Kidney epithelial cell (primary cell): ENCODE results near the gene COMMD10. TPM values are rescaled to one million over a fixed set of nuclear protein-coding genes. Genes with fewer than 3 reads are reported as not detected.

ENCODE experiments used
- DNase-seq: peaks from one replicate; pipeline ENCODE4 v3.0.0-alpha.2; 2010; ENCODE audit warnings: low read depth
- H3K27me3 ChIP-seq: 2 replicates; pipeline ENCODE4 v1.6.0; 2011; ENCODE audit warnings: low read length; ENCODE audit not compliant: control insufficient read depth, insufficient read depth
- H3K36me3 ChIP-seq: 2 replicates; pipeline ENCODE4 v1.5.1; 2011; ENCODE audit warnings: low read length; ENCODE audit not compliant: control insufficient read depth, insufficient read depth
- H3K4me3 ChIP-seq: 2 replicates; pipeline ENCODE4 v1.5.1; 2011; ENCODE audit warnings: low read depth, mild to moderate bottlenecking, control low read depth, low read length
- total RNA-seq: library from RNA; depleted of rRNA; stranded (reverse); fragments of >200 nt; gene quantifications from 2 replicates; pipeline ENCODE4 v1.2.3, GENCODE V29; 2015
- TF ChIP-seq, protein P1 (sequence below): IDR thresholded peaks from 2 replicates; pipeline ENCODE4 v1.5.1; 2011; ENCODE audit warnings: mild to moderate bottlenecking, moderate library complexity, low read length, control low read depth, inconsistent platforms; ENCODE audit not compliant: insufficient read depth, poor library complexity, severe bottlenecking

COMMD10 gene
- total RNA-seq, 1 donor from 2014 or later = 32.0 TPM

DNA sequence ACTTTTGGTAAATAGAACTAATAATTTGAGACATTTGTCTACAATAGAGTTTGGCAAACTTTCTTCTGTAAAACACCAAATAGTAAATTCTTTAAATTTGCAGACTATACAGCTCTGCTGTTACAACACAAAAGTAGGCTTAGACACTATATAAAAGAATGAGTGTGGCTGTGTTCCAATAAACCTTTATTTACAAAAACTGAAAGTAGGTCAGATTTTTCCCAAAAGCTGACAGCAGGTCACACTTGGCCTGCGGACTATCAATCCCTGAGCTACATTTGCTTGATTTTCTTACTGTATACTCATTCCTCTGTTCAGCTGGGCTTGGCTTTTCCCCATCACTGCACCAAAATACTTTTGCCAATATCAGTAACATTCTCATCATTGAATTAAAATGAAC lies 189.4 kb downstream of the COMMD10 start:
- no peak overlapping the region for H3K4me3 ChIP-seq
- DNase-seq = no peak
- no peaks in the 10 kb centered on the region for H3K36me3 ChIP-seq
- H3K27me3 ChIP-seq = no peaks in the 10 kb centered on the region
- TF ChIP-seq, protein P1, sequence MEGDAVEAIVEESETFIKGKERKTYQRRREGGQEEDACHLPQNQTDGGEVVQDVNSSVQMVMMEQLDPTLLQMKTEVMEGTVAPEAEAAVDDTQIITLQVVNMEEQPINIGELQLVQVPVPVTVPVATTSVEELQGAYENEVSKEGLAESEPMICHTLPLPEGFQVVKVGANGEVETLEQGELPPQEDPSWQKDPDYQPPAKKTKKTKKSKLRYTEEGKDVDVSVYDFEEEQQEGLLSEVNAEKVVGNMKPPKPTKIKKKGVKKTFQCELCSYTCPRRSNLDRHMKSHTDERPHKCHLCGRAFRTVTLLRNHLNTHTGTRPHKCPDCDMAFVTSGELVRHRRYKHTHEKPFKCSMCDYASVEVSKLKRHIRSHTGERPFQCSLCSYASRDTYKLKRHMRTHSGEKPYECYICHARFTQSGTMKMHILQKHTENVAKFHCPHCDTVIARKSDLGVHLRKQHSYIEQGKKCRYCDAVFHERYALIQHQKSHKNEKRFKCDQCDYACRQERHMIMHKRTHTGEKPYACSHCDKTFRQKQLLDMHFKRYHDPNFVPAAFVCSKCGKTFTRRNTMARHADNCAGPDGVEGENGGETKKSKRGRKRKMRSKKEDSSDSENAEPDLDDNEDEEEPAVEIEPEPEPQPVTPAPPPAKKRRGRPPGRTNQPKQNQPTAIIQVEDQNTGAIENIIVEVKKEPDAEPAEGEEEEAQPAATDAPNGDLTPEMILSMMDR = no peak

DNA sequence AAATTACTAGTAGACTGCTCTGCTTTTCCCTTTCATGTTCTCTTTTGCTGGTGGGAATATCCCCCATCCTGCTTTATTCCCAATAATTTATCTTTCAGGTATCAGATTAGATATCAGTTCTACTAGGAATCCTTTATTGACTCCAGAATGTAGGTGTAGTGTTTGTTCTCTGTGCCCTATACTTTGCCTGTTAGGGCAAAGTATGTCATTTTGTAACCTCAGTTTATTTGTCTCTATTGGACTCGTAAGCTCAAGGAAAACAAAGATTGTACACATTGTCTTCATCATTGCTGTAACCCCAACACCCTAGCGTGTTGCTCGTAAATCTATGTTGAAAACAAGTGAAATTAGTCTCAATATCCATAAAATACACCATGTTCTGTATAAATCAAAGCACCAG lies 190.5 kb downstream of the COMMD10 start:
- H3K27me3 ChIP-seq = no peaks in the 10 kb centered on the region
- no peak overlapping the region for H3K4me3 ChIP-seq
- no peaks in the 10 kb centered on the region for H3K36me3 ChIP-seq
- no peak for DNase-seq
- TF ChIP-seq, protein P1 = no peak

DNA sequence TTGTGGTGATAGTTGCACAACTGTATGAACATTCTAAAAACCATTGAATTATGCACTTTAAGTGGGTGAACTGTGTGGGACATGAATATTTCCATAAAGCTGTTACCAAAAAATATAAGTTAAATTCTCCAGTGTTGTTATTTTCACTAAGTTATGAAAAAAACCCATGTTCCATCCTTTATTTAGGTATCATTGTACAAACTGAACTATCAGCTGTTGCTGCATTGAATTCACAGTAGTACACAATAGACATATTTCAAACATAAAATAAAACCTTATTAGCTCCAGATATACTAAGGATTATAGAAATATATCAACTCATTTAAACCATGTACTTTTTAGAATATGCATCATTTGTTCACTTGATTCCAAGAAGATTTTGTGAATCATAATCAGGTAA lies 192.1 kb downstream of the COMMD10 start:
- DNase-seq = no peak
- H3K27me3 ChIP-seq = no peaks in the 10 kb centered on the region
- H3K36me3 ChIP-seq = no peaks in the 10 kb centered on the region
- no peak overlapping the region for H3K4me3 ChIP-seq
- TF ChIP-seq, protein P1 = no peak

DNA sequence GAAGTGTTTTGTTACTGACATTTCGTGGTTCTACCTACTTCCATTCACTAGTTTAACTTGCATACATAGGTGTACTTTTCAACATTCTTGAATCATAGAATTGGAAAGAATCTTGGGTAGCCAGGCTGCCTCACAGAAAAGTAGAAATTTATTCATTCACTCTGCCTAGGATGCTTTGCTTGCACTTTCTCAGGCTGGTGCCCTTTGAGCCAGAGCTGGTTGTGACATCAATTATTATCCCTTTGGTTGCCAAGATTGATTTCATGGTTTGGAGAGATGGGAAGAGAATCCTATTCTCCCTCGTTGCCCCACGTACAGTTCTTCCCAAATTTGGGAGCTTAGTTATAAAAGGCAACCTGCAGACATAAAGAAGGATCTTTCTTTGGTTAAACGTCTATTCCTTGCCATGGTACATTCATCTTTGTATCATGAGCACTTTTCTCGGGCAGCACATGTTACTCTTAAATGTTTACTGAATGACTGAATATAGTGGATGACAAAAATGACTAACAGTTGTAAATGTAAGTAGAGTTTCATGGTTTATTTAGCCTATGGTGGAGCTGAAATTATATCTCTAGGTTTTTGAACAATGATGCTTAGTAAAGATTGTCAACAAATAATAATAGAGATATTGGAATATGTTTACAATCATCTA lies 195.5 kb downstream of the COMMD10 start:
- Histone ChIP-seq H3K27me3 (no peaks in the 10 kb centered on the region), H3K4me3 (no peak overlapping the region), H3K36me3 (no peaks in the 10 kb centered on the region)
- TF ChIP-seq, protein P1 = no peak
- DNase-seq = no peak

DNA sequence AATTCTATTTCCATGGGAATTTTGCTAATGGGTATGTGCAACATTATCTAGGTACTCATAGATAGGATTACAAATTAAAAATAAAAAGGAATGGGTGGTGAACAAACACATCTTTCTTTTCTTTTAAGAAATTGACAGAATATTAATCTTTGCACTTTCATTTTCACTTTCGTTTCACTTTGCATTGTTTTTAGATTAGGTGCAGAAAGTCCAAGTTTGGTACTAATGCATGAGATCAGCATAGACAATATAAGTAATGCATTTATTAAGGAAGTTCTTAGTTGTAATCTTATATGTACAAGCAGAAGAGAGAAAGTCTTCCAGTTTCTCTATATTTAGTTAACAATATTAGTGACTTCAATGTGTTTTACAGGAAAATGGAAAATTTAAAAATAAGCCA lies 196.5 kb downstream of the COMMD10 start:
- Histone ChIP-seq H3K27me3 (no peaks in the 10 kb centered on the region), H3K4me3 (no peak overlapping the region), H3K36me3 (no peaks in the 10 kb centered on the region)
- TF ChIP-seq, protein P1 = no peak
- no peak for DNase-seq

DNA sequence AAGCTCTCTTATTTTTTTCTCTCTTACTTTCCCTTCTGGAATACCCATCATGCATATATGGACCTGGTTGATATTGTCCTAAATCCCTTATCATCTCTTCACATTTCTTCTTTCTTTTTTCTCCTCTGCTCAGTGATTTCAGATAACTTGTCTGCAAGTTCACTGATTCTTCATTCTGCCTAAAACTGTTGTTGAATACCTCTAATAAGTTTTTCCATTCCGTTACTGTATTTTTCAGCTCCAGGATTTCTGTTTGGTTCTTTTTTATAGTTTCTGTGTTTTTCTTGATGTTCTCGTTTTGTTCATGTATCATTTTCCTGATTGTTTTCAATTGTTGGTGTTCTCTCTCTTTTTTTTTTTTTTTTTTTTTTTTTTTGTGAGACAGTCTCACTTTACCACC lies 203.7 kb downstream of the COMMD10 start:
- H3K4me3 ChIP-seq = no peak overlapping the region
- DNase-seq = no peak
- no peaks in the 10 kb centered on the region for H3K36me3 ChIP-seq
- TF ChIP-seq, protein P1 = no peak
- no peaks in the 10 kb centered on the region for H3K27me3 ChIP-seq
